Measurements from ENCODE around the gene ZNF367.

DNA sequence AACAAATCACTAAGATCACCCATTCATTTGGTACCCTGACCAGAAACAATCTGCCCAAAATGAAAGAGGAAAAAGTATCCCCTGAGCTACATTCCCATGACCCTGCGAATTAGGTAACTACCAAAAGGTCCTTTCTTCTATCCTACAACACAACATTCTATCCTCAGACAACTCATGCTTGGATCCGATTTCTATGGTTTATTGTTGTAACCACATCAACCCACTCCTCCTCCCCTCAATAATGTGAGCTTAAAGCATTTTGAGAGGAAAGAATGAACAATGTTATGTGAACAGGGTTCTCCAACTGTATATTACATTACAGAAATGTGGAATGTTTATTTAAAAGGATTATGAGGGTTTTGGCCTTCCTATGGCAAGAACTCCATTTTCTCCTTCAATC is 38.7 kb downstream of the ZNF367 start:
- TF ChIP-seq, protein P1, sequence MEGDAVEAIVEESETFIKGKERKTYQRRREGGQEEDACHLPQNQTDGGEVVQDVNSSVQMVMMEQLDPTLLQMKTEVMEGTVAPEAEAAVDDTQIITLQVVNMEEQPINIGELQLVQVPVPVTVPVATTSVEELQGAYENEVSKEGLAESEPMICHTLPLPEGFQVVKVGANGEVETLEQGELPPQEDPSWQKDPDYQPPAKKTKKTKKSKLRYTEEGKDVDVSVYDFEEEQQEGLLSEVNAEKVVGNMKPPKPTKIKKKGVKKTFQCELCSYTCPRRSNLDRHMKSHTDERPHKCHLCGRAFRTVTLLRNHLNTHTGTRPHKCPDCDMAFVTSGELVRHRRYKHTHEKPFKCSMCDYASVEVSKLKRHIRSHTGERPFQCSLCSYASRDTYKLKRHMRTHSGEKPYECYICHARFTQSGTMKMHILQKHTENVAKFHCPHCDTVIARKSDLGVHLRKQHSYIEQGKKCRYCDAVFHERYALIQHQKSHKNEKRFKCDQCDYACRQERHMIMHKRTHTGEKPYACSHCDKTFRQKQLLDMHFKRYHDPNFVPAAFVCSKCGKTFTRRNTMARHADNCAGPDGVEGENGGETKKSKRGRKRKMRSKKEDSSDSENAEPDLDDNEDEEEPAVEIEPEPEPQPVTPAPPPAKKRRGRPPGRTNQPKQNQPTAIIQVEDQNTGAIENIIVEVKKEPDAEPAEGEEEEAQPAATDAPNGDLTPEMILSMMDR (IDR thresholded peaks at IDR 0.05; ENCODE audit: low read depth, low read length): no peak
- TF ChIP-seq EZH2phosphoT487 (IDR thresholded peaks at IDR 0.05; ENCODE audit: low read depth): no peak
